Measurements from ENCODE around the gene EDC4.
A peak's percentile ranks its signal among the peaks of the same experiment; 100 is the strongest.

The EDC4 gene

GRCh38 chr16:67869653-67870052 lies 3.2 kb upstream of the EDC4 start:
- peaks cover 68% of the 10 kb centered on the region for H3K36me3 ChIP-seq (replicated peaks)
- no peak for DNase-seq
- H3K27me3 ChIP-seq (replicated peaks): no peaks in the 10 kb centered on the region
- H3K27ac ChIP-seq: no peak overlapping the region
- H3K4me3 ChIP-seq (ENCODE audit: low read depth, low read length): no peak overlapping the region
- in situ Hi-C loops (cut with HindIII; ENCODE audit: low pct_ligation_motif_present, low sequenced_read_pairs): no loop called here
- TF ChIP-seq CTCF (IDR thresholded peaks at IDR 0.05; ENCODE audit: low read depth, low read length, missing control alignments): no peak

GRCh38 chr16:67871256-67871655 lies 1.6 kb upstream of the EDC4 start:
- Histone ChIP-seq H3K36me3 (replicated peaks) (peaks cover 59% of the 10 kb centered on the region), H3K4me3 (ENCODE audit: low read depth, low read length) (no peak overlapping the region), H3K27me3 (replicated peaks) (no peaks in the 10 kb centered on the region), H3K27ac (no peak overlapping the region)
- no peak for TF ChIP-seq CTCF (IDR thresholded peaks at IDR 0.05; ENCODE audit: low read depth, low read length, missing control alignments)
- in situ Hi-C loops (cut with HindIII; ENCODE audit: low pct_ligation_motif_present, low sequenced_read_pairs): no loop called here
- DNase-seq: no peak

- no peaks in the 10 kb centered on the region for H3K27me3 ChIP-seq (replicated peaks)
- no peak for DNase-seq
- TF ChIP-seq CTCF (IDR thresholded peaks at IDR 0.05; ENCODE audit: low read depth, low read length, missing control alignments): no peak
- in situ Hi-C loops (cut with HindIII; ENCODE audit: low pct_ligation_motif_present, low sequenced_read_pairs): no loop called here
- H3K36me3 ChIP-seq (replicated peaks): peaks cover 59% of the 10 kb centered on the region
- H3K4me3 ChIP-seq (ENCODE audit: low read depth, low read length): no peak overlapping the region
- H3K27ac ChIP-seq: no peak overlapping the region
Observed at GRCh38 chr16:67872131-67872630, 671 bp upstream of the EDC4 start.

GRCh38 chr16:67873435-67874370 lies 851 bp downstream of the EDC4 start:
- no peaks in the 10 kb centered on the region for H3K27me3 ChIP-seq (replicated peaks)
- DNase-seq: no peak
- peak overlapping the region; percentile 51 for H3K27ac ChIP-seq
- H3K4me3 ChIP-seq (ENCODE audit: low read depth, low read length): peak overlapping the region; percentile 87
- peaks cover 59% of the 10 kb centered on the region for H3K36me3 ChIP-seq (replicated peaks)
- no peak for TF ChIP-seq CTCF (IDR thresholded peaks at IDR 0.05; ENCODE audit: low read depth, low read length, missing control alignments)
- in situ Hi-C loops (cut with HindIII; ENCODE audit: low pct_ligation_motif_present, low sequenced_read_pairs): no loop called here

- Histone ChIP-seq H3K36me3 (replicated peaks) (peaks cover 59% of the 10 kb centered on the region), H3K27me3 (replicated peaks) (no peaks in the 10 kb centered on the region), H3K4me3 (ENCODE audit: low read depth, low read length) (peak overlapping the region; percentile 87), H3K27ac (no peak overlapping the region)
- TF ChIP-seq CTCF (IDR thresholded peaks at IDR 0.05; ENCODE audit: low read depth, low read length, missing control alignments): no peak
- in situ Hi-C loops (cut with HindIII; ENCODE audit: low pct_ligation_motif_present, low sequenced_read_pairs): no loop called here
- DNase-seq: no peak
Observed at GRCh38 chr16:67874372-67874771, 1.5 kb downstream of the EDC4 start.
